IMR-90 (cell line): ENCODE results near the gene ROR2. TPM values are rescaled to one million over a fixed set of nuclear protein-coding genes. Genes with fewer than 3 reads are reported as not detected.

ENCODE experiments used
- ATAC-seq: fragments of 200-7000 bp; cut with Tn5 transposase; 2 replicates; pipeline ENCODE4 v1.9.1; 2020; ENCODE audit warnings: low read depth, mild to moderate bottlenecking, moderate library complexity
- BruUV-seq: library from RNA; stranded (reverse); fragments of 400-500 nt; replicated peaks from 2 replicates; lab custom pipeline; 2021; lab: Mats Ljungman, UMichigan
- CTCF ChIA-PET: fragments of 300-600 bp; formaldehyde crosslinking; extraction: SDS; loops from one replicate; lab custom pipeline; 2021; ENCODE audit warnings: antibody characterized with exemption; lab: Yijun Ruan, JAX
- POLR2A ChIA-PET: fragments of 300-600 bp; sonication (Branson Sonifier 250); formaldehyde crosslinking; loops from one replicate; lab custom pipeline; 2022; ENCODE audit warnings: antibody characterized with exemption; ENCODE audit not compliant: unreplicated experiment; lab: Charles Lee
- DNase-seq: peaks from one replicate; pipeline ENCODE4 v3.0.0; 2013
- H2AFZ ChIP-seq: replicated peaks from 2 replicates; pipeline ENCODE3; 2013; ENCODE audit warnings: low read length, mild to moderate bottlenecking; ENCODE audit not compliant: poor library complexity
- H2AK5ac ChIP-seq: 2 replicates; pipeline ENCODE4 v1.6.1; 2013; ENCODE audit warnings: low read depth, low read length, inconsistent platforms
- H2AK9ac ChIP-seq: replicated peaks from 2 replicates; pipeline ENCODE3; 2013; ENCODE audit warnings: mild to moderate bottlenecking, low read depth, low read length, moderate library complexity; ENCODE audit not compliant: poor library complexity
- H2BK120ac ChIP-seq: 2 replicates; pipeline ENCODE4 v1.6.1; 2013; ENCODE audit warnings: low read depth, low read length, inconsistent platforms
- H2BK15ac ChIP-seq: 3 replicates; pipeline ENCODE4 v1.6.1; 2013; ENCODE audit warnings: low read depth, low read length, inconsistent platforms
- H2BK20ac ChIP-seq: 2 replicates; pipeline ENCODE4 v1.6.1; 2013; ENCODE audit warnings: low read depth, mild to moderate bottlenecking, inconsistent platforms, low read length, moderate library complexity
- H2BK5ac ChIP-seq: 2 replicates; pipeline ENCODE4 v1.6.1; 2013; ENCODE audit warnings: mild to moderate bottlenecking, low read depth, low read length, inconsistent platforms; ENCODE audit not compliant: poor library complexity, severe bottlenecking
- H3K14ac ChIP-seq: replicated peaks from 2 replicates; pipeline ENCODE4 v1.6.1; 2013; ENCODE audit warnings: low read depth, low read length, inconsistent platforms
- H3K18ac ChIP-seq: 2 replicates; pipeline ENCODE4 v1.6.1; 2013; ENCODE audit warnings: low read depth, low read length, control low read depth
- H3K23ac ChIP-seq: 2 replicates; pipeline ENCODE4 v1.6.1; 2013; ENCODE audit warnings: low read depth, low read length, inconsistent platforms
- H3K27ac ChIP-seq: 2 replicates; pipeline ENCODE4 v1.5.1; 2013; ENCODE audit warnings: mild to moderate bottlenecking, control low read depth, low read length; ENCODE audit not compliant: insufficient read depth
- H3K27me3 ChIP-seq: 2 replicates; pipeline ENCODE4 v1.6.1; 2013; ENCODE audit warnings: low read length; ENCODE audit not compliant: control insufficient read depth, insufficient read depth
- H3K36me3 ChIP-seq: 2 replicates; pipeline ENCODE4 v1.6.1; 2013; ENCODE audit warnings: low read length, mixed read lengths; ENCODE audit not compliant: control insufficient read depth, insufficient read depth
- H3K4ac ChIP-seq: 2 replicates; pipeline ENCODE4 v1.6.1; 2013; ENCODE audit warnings: low read depth, low read length, inconsistent platforms
- H3K4me1 ChIP-seq: 2 replicates; pipeline ENCODE4 v1.6.1; 2013; ENCODE audit warnings: low read length, mixed read lengths; ENCODE audit not compliant: control insufficient read depth, insufficient read depth
- H3K4me2 ChIP-seq: 2 replicates; pipeline ENCODE4 v1.6.1; 2013; ENCODE audit warnings: low read depth, mild to moderate bottlenecking, control low read depth, low read length, moderate library complexity
- H3K4me3 ChIP-seq: 2 replicates; pipeline ENCODE4 v1.5.1; 2013; ENCODE audit warnings: low read depth, mild to moderate bottlenecking, control low read depth, low read length, moderate library complexity; ENCODE audit not compliant: insufficient read depth
- H3K56ac ChIP-seq: 2 replicates; pipeline ENCODE4 v1.6.1; 2013; ENCODE audit warnings: low read length, inconsistent platforms; ENCODE audit not compliant: insufficient read depth; ENCODE audit errors: extremely low read depth
- H3K79me1 ChIP-seq, 2 experiments: 2 replicates each; pipeline ENCODE4 v1.6.1; 2013; ENCODE audit warnings: low read length in 2 of 2, inconsistent platforms in 1 of 2, low read depth in 1 of 2
- H3K9ac ChIP-seq: 2 replicates; pipeline ENCODE4 v1.6.1; 2013; ENCODE audit warnings: low read depth, low read length, control low read depth
- H3K9me1 ChIP-seq: 2 replicates; pipeline ENCODE4 v1.6.1; 2013; ENCODE audit warnings: low read length, inconsistent platforms; ENCODE audit not compliant: insufficient read depth
- H3K9me3 ChIP-seq: 2 replicates; pipeline ENCODE4 v1.6.1; 2013; ENCODE audit warnings: low read length; ENCODE audit not compliant: control insufficient read depth, insufficient read depth
- H4K20me1 ChIP-seq: 2 replicates; pipeline ENCODE4 v1.6.1; 2013; ENCODE audit warnings: low read length, inconsistent platforms; ENCODE audit not compliant: insufficient read depth
- H4K5ac ChIP-seq: 2 replicates; pipeline ENCODE4 v1.6.1; 2013; ENCODE audit warnings: mild to moderate bottlenecking, low read depth, low read length, control low read depth
- H4K8ac ChIP-seq, 2 experiments: 2 replicates each; pipeline ENCODE4 v1.6.1; 2013; ENCODE audit warnings: low read depth in 2 of 2, low read length in 2 of 2, control low read depth in 1 of 2, inconsistent platforms in 1 of 2
- H4K91ac ChIP-seq: 2 replicates; pipeline ENCODE4 v1.6.1; 2013; ENCODE audit warnings: low read depth, low read length, inconsistent platforms; ENCODE audit not compliant: insufficient read depth
- BHLHE40 ChIP-seq: fragments of 150-350 bp; IDR thresholded peaks from 2 replicates; pipeline ENCODE4 v1.6.1; 2016; ENCODE audit warnings: mild to moderate bottlenecking, low read depth, low read length
- CEBPB ChIP-seq: IDR thresholded peaks from 2 replicates; pipeline ENCODE4 v1.6.1; 2012; ENCODE audit warnings: low read depth, low read length, improper control_type of control experiment
- CHD1 ChIP-seq: IDR thresholded peaks from 2 replicates; pipeline ENCODE4 v1.6.1; 2012; ENCODE audit warnings: low read depth, low read length, improper control_type of control experiment
- CTCF ChIP-seq: conservative IDR thresholded peaks from 2 replicates; pipeline ENCODE4 v1.5.1; 2012; ENCODE audit warnings: mild to moderate bottlenecking, low read depth, low read length, improper control_type of control experiment
- FOS ChIP-seq: fragments of 150-350 bp; IDR thresholded peaks from 2 replicates; pipeline ENCODE4 v1.6.1; 2016; ENCODE audit warnings: low read depth, low read length
- MAFK ChIP-seq: IDR thresholded peaks from 2 replicates; pipeline ENCODE4 v1.6.1; 2012; ENCODE audit warnings: low read depth, low read length, improper control_type of control experiment
- MAZ ChIP-seq: IDR thresholded peaks from 2 replicates; pipeline ENCODE4 v1.6.1; 2012; ENCODE audit warnings: low read depth, mild to moderate bottlenecking, low read length, improper control_type of control experiment, moderate library complexity, borderline replicate concordance
- MXI1 ChIP-seq: IDR thresholded peaks from 2 replicates; pipeline ENCODE4 v1.6.1; 2012; ENCODE audit warnings: low read depth, mild to moderate bottlenecking, low read length, moderate library complexity, borderline replicate concordance
- NFE2L2 ChIP-seq: fragments of 150-350 bp; IDR thresholded peaks from 2 replicates; pipeline ENCODE4 v1.6.1; 2016; ENCODE audit warnings: low read depth, mild to moderate bottlenecking, low read length
- POLR2A ChIP-seq: IDR thresholded peaks from 2 replicates; pipeline ENCODE4 v1.6.1; 2012; ENCODE audit warnings: mild to moderate bottlenecking, low read depth, low read length
- RAD21 ChIP-seq: IDR thresholded peaks from 2 replicates; pipeline ENCODE4 v1.6.1; 2012; ENCODE audit warnings: low read length, improper control_type of control experiment
- RCOR1 ChIP-seq: IDR thresholded peaks from 2 replicates; pipeline ENCODE4 v1.6.1; 2012; ENCODE audit warnings: mild to moderate bottlenecking, low read length, improper control_type of control experiment; ENCODE audit not compliant: insufficient replicate concordance
- RFX5 ChIP-seq: IDR thresholded peaks from 2 replicates; pipeline ENCODE4 v1.8.0; 2012; ENCODE audit warnings: low read depth, mild to moderate bottlenecking, low read length, moderate library complexity
- SMC3 ChIP-seq: fragments of 150-350 bp; IDR thresholded peaks from 2 replicates; pipeline ENCODE4 v1.6.1; 2016; ENCODE audit warnings: low read depth, mild to moderate bottlenecking, antibody characterized with exemption, low read length, moderate library complexity
- WGBS, 2 experiments: methylation state at CpG; one replicate each; pipeline versions ENCODE4 v1.1.5 to v1.1.7; 2013; ENCODE audit warnings: missing lambda C conversion rate in 2 of 2; ENCODE audit not compliant: insufficient read length in 1 of 2; ENCODE audit errors: extremely low coverage in 2 of 2; 5-methylcytosine and 5-hydroxymethylcytosine counted together
- dilution Hi-C: fragments of 300-500 bp; cut with HindIII; formaldehyde crosslinking; loops from one replicate; pipeline ENCODE4 v1.14.3; 2018; ENCODE audit warnings: low sequenced_read_pairs; ENCODE audit not compliant: unreplicated experiment
- in situ Hi-C: fragments of 300-500 bp; cut with MboI; formaldehyde crosslinking; loops from 3 replicates; pipeline ENCODE4 v1.14.3; 2019; ENCODE audit warnings: low sequenced_read_pairs, inconsistent platforms, mixed read lengths
- intact Hi-C: fragments of 100-400 bp; cut with micrococcal nuclease; formaldehyde crosslinking; loops from 2 replicates; pipeline ENCODE4 v1.10.0; 2022
- polyA plus RNA-seq, 3 experiments: library from polyadenylated mRNA; depleted of rRNA; stranded (reverse); fragments of >200 nt; gene quantifications; 2 replicates each; pipeline ENCODE4 v1.2.3, GENCODE V29; 2012; ENCODE audit warnings: low replicate concordance in 1 of 3
- total RNA-seq: library from RNA; depleted of rRNA; stranded (reverse); fragments of >200 nt; gene quantifications from 2 replicates; pipeline ENCODE4 v1.2.3, GENCODE V29; 2012
- TF ChIP-seq, protein P1 (sequence below): fragments of 150-350 bp; IDR thresholded peaks from 2 replicates; pipeline ENCODE4 v1.6.1; 2017; ENCODE audit warnings: mild to moderate bottlenecking, antibody characterized with exemption, low read length, low read depth
- TF ChIP-seq, protein P2 (sequence below): fragments of 150-350 bp; IDR thresholded peaks from 2 replicates; pipeline ENCODE4 v1.6.1; 2016; ENCODE audit warnings: low read depth, mild to moderate bottlenecking, low read length, moderate library complexity, borderline replicate concordance

The ROR2 gene
- total and polyA plus RNA-seq, 2 of the 4 experiments (the other 2 are of a cell fraction): 2.3 to 4.8 TPM

- Histone ChIP-seq H3K27ac (no peak overlapping the region), H3K4me2 (no peak overlapping the region), H2BK15ac (no peak overlapping the region), H3K4me1 (no peaks in the 10 kb centered on the region; the same call in 1 of the 2 replicates), H3K79me1 (no peaks in the 10 kb centered on the region), H3K56ac (no peak overlapping the region), H3K27me3 (peaks cover 1% of the 10 kb centered on the region; the same call in 1 of the 2 replicates), H4K5ac (no peak overlapping the region), H2BK5ac (no peak overlapping the region), H2AFZ (no peak overlapping the region), H3K9ac (no peak overlapping the region), H4K20me1 (no peaks in the 10 kb centered on the region), H3K36me3 (peaks cover 11% of the 10 kb centered on the region; the same call in 1 of the 2 replicates), H2BK120ac (no peak overlapping the region), H3K4me3 (no peak overlapping the region), H2AK9ac (no peak overlapping the region), H3K14ac (no peak overlapping the region), H3K4ac (no peak overlapping the region), H3K18ac (no peak overlapping the region), H3K9me3 (peaks cover 2% of the 10 kb centered on the region; the same call in 1 of the 2 replicates), H2BK20ac (no peak overlapping the region), H4K8ac (no peak overlapping the region), H2AK5ac (no peak overlapping the region), H3K9me1 (peaks cover 3% of the 10 kb centered on the region; the same call in 1 of the 2 replicates), H3K23ac (no peak overlapping the region), H4K91ac (no peak overlapping the region)
- no TSS peak for BruUV-seq
- TF ChIP-seq POLR2A (no peak), CTCF (no peak), MXI1 (no peak), CEBPB (no peak), SMC3 (no peak), RFX5 (no peak), MAZ (no peak), RCOR1 (no peak), CHD1 (no peak), RAD21 (no peak), FOS (no peak), BHLHE40 (no peak), NFE2L2 (no peak), MAFK (no peak)
- TF ChIP-seq, protein P1, sequence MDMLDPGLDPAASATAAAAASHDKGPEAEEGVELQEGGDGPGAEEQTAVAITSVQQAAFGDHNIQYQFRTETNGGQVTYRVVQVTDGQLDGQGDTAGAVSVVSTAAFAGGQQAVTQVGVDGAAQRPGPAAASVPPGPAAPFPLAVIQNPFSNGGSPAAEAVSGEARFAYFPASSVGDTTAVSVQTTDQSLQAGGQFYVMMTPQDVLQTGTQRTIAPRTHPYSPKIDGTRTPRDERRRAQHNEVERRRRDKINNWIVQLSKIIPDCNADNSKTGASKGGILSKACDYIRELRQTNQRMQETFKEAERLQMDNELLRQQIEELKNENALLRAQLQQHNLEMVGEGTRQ: no peak
- TF ChIP-seq, protein P2, sequence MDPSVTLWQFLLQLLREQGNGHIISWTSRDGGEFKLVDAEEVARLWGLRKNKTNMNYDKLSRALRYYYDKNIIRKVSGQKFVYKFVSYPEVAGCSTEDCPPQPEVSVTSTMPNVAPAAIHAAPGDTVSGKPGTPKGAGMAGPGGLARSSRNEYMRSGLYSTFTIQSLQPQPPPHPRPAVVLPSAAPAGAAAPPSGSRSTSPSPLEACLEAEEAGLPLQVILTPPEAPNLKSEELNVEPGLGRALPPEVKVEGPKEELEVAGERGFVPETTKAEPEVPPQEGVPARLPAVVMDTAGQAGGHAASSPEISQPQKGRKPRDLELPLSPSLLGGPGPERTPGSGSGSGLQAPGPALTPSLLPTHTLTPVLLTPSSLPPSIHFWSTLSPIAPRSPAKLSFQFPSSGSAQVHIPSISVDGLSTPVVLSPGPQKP: no peak
- no CpG with 5 or more reads among the region's 1 CpG for WGBS, 2 experiments
- POLR2A ChIA-PET: no interaction called here
- ATAC-seq (no peak), DNase-seq (no peak)
- dilution Hi-C loops (no loop called here), in situ Hi-C loops (no loop called here), intact Hi-C loops (no loop called here)
- CTCF ChIA-PET: interaction anchor here (1.5 kb wide), 1 partner anchor 10 kb away, joined by 3 read pairs; no protein-coding TSS in a partner anchor
Observed at GRCh38 chr9:91760906-91761305, 189.1 kb downstream of the ROR2 start.
